Caco-2 (cell line): Measurements from ENCODE around the gene PFKFB3. TPM values are rescaled to one million over a fixed set of nuclear protein-coding genes. Genes with fewer than 3 reads are reported as not detected.

Experiments
- BruUV-seq: library from RNA; stranded (reverse); fragments of 400-500 nt; replicated peaks from 2 replicates; lab custom pipeline; 2021; lab: Mats Ljungman, UMichigan
- CTCF ChIA-PET: fragments of 300-600 bp; sonication (Branson Sonifier 250); formaldehyde crosslinking; loops from one replicate; lab custom pipeline; 2022; ENCODE audit warnings: antibody characterized with exemption; lab: Charles Lee
- POLR2A ChIA-PET: fragments of 300-600 bp; sonication (Branson Sonifier 250); formaldehyde crosslinking; loops from one replicate; lab custom pipeline; 2022; ENCODE audit warnings: antibody characterized with exemption; lab: Charles Lee
- DNase-seq, 2 experiments: peaks; one replicate each; pipeline versions ENCODE4 v3.0.0 to v3.0.0-alpha.2; 2020 to 2022
- H3K27me3 ChIP-seq: replicated peaks from 2 replicates; pipeline ENCODE4 v1.6.0; 2011; ENCODE audit warnings: low read length; ENCODE audit not compliant: control insufficient read depth, insufficient read depth
- H3K36me3 ChIP-seq: 2 replicates; pipeline ENCODE4 v1.5.1; 2011; ENCODE audit warnings: low read length; ENCODE audit not compliant: control insufficient read depth, insufficient read depth
- H3K4me1 ChIP-seq: fragments of 250-450 bp; sonication (Bioruptor Pico); 2 replicates; pipeline ENCODE4 v1.5.1; 2020; ENCODE audit warnings: mild to moderate bottlenecking
- H3K4me3 ChIP-seq: 2 replicates; pipeline ENCODE4 v1.5.1; 2011; ENCODE audit warnings: low read depth, mild to moderate bottlenecking, control low read depth, low read length
- H3K9me3 ChIP-seq: fragments of 250-450 bp; sonication (Bioruptor Pico); 2 replicates; pipeline ENCODE4 v1.5.1; 2020; ENCODE audit warnings: mild to moderate bottlenecking, moderate library complexity
- H3K27ac Mint-ChIP-seq: one replicate; pipeline ENCODE4 v1.8.0; 2022; ENCODE audit warnings: mixed read lengths; ENCODE audit not compliant: unreplicated experiment
- H3K27me3 Mint-ChIP-seq: one replicate; pipeline ENCODE4 v1.8.0; 2022; ENCODE audit warnings: mixed read lengths; ENCODE audit not compliant: insufficient read depth, unreplicated experiment
- H3K36me3 Mint-ChIP-seq: one replicate; pipeline ENCODE4 v1.8.0; 2022; ENCODE audit warnings: mild to moderate bottlenecking, mixed read lengths; ENCODE audit not compliant: insufficient read depth, unreplicated experiment
- H3K4me1 Mint-ChIP-seq: one replicate; pipeline ENCODE4 v1.8.0; 2022; ENCODE audit warnings: low read depth, mixed read lengths; ENCODE audit not compliant: unreplicated experiment
- H3K4me3 Mint-ChIP-seq: one replicate; pipeline ENCODE4 v1.8.0; 2022; ENCODE audit warnings: mild to moderate bottlenecking, moderate library complexity, mixed read lengths; ENCODE audit not compliant: unreplicated experiment
- H3K9me3 Mint-ChIP-seq: one replicate; pipeline ENCODE4 v1.8.0; 2022; ENCODE audit warnings: mixed read lengths; ENCODE audit not compliant: unreplicated experiment
- intact Hi-C: fragments of 100-400 bp; cut with micrococcal nuclease; formaldehyde crosslinking; loops from one replicate; pipeline ENCODE4 v1.10.0; 2022; ENCODE audit not compliant: unreplicated experiment
- total RNA-seq: library from RNA; stranded (reverse); gene quantifications from 2 replicates; pipeline ENCODE4 v1.2.3, GENCODE V29; 2022
- TF ChIP-seq, protein P1 (sequence below), 2 experiments: fragments of 200-600 bp in 1 of 2; IDR thresholded peaks; 1 replicate in 1 of 2; 2 replicates in 1 of 2; pipeline versions ENCODE4 v1.5.1 to v1.8.0; 2011 to 2022; ENCODE audit warnings: antibody characterized with exemption in 1 of 2, control low read depth in 1 of 2, inconsistent platforms in 1 of 2, low read depth in 1 of 2, low read length in 1 of 2, mild to moderate bottlenecking in 1 of 2, moderate library complexity in 1 of 2; ENCODE audit not compliant: insufficient read depth in 1 of 2, severe bottlenecking in 1 of 2, unreplicated experiment in 1 of 2

Gene PFKFB3
- total RNA-seq, 1 experiment from 2014 or later: 33.0 TPM

GRCh38 chr10:6167456-6167855 lies 35.3 kb upstream of the PFKFB3 start:
- Mint-ChIP-seq H3K36me3 (peaks cover 57% of the 10 kb centered on the region), H3K27me3 (no peaks in the 10 kb centered on the region), H3K27ac (peak overlapping the region; percentile 6), H3K4me1 (peaks cover 57% of the 10 kb centered on the region), H3K9me3 (no peaks in the 10 kb centered on the region), H3K4me3 (no peak overlapping the region)
- CTCF ChIA-PET: interaction anchor here (0.9 to 1.5 kb wide), 3 partner anchors 35 to 768 kb away, joined by 3 to 5 read pairs (median 3); partner anchors contain the start of gene PFKFB3
- Histone ChIP-seq H3K4me3 (no peak overlapping the region), H3K9me3 (no peaks in the 10 kb centered on the region), H3K27me3 (no peaks in the 10 kb centered on the region), H3K36me3 (no peaks in the 10 kb centered on the region), H3K4me1 (peaks cover 30% of the 10 kb centered on the region)
- no TSS peak for BruUV-seq
- intact Hi-C loops: no loop called here
- no peak for DNase-seq
- TF ChIP-seq, protein P1, sequence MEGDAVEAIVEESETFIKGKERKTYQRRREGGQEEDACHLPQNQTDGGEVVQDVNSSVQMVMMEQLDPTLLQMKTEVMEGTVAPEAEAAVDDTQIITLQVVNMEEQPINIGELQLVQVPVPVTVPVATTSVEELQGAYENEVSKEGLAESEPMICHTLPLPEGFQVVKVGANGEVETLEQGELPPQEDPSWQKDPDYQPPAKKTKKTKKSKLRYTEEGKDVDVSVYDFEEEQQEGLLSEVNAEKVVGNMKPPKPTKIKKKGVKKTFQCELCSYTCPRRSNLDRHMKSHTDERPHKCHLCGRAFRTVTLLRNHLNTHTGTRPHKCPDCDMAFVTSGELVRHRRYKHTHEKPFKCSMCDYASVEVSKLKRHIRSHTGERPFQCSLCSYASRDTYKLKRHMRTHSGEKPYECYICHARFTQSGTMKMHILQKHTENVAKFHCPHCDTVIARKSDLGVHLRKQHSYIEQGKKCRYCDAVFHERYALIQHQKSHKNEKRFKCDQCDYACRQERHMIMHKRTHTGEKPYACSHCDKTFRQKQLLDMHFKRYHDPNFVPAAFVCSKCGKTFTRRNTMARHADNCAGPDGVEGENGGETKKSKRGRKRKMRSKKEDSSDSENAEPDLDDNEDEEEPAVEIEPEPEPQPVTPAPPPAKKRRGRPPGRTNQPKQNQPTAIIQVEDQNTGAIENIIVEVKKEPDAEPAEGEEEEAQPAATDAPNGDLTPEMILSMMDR (IDR thresholded peaks at IDR 0.05; ENCODE audit: insufficient read depth in 1 of 2, low read depth in 1 of 2, low read length in 1 of 2, severe bottlenecking in 1 of 2, unreplicated experiment in 1 of 2): no peak
- POLR2A ChIA-PET: no interaction called here

DNA sequence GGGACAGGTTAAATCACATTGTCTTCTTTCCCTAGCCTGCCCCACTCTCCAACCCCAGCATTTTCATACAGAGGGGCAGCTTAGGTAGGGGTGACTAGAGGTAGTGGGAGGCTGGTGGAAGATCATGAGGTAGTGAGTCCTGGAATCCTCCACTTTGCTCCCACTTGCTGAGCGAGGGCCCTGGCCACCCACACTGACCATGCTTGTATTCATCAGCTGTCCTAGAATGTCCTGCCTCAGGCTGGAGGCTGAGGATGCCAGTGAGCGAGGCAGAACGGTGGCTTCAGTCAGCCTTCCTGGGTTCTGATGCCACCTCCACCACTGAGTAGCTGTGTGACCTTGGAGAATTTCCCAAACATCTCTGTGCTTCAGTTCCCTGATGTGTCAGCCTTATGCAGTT lies 34.6 kb upstream of the PFKFB3 start:
- CTCF ChIA-PET: interaction anchor here (1.3 to 1.5 kb wide), 2 partner anchors 35 to 234 kb away, joined by 3 to 5 read pairs; partner anchors contain the start of gene PFKFB3
- H3K4me3 ChIP-seq: no peak overlapping the region
- Mint-ChIP-seq H3K27ac (peak overlapping the region; percentile 6), H3K36me3 (peaks cover 63% of the 10 kb centered on the region), H3K4me3 (no peak overlapping the region), H3K9me3 (no peaks in the 10 kb centered on the region), H3K27me3 (no peaks in the 10 kb centered on the region), H3K4me1 (peaks cover 56% of the 10 kb centered on the region)
- BruUV-seq: no TSS peak
- DNase-seq: no peak
- no peaks in the 10 kb centered on the region for H3K27me3 ChIP-seq
- H3K9me3 ChIP-seq: no peaks in the 10 kb centered on the region
- H3K36me3 ChIP-seq: no peaks in the 10 kb centered on the region
- TF ChIP-seq, protein P1 (IDR thresholded peaks at IDR 0.05; ENCODE audit: insufficient read depth in 1 of 2, low read depth in 1 of 2, low read length in 1 of 2, severe bottlenecking in 1 of 2, unreplicated experiment in 1 of 2): no peak
- H3K4me1 ChIP-seq: peaks cover 23% of the 10 kb centered on the region
- POLR2A ChIA-PET: interaction anchor here (0.6 kb wide), 1 partner anchor 650 kb away, joined by 3 read pairs; no protein-coding TSS in a partner anchor
- intact Hi-C loops: no loop called here

DNA sequence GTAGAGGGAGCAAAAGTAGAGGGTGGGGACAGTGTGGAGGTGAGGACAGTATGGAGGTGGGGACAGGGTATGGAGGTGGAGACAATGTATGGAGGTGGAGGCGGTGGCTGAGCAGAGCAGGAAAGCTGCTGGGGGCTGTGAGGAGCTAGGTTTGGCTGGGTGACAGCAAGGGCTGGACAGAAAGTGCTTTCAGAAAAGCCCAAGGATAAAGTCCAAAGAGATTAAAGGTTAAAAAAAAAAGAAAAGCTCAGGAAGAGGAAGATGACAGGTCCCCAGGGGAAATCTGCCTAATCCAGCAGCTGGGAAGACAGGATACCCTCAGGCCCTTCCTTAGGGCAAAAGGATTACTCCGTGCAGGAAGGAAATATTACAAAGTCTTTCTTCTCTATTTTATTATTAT lies 32.1 kb upstream of the PFKFB3 start:
- DNase-seq: peak in 1 of 2 experiments; percentile 33
- no peak overlapping the region for H3K4me3 ChIP-seq
- CTCF ChIA-PET: interaction anchor here (0.8 kb wide), 1 partner anchor 232 kb away, joined by 3 read pairs; no protein-coding TSS in a partner anchor
- peak overlapping the region; percentile 60 for H3K27ac Mint-ChIP-seq
- H3K27me3 ChIP-seq: no peaks in the 10 kb centered on the region
- BruUV-seq: no TSS peak
- H3K4me1 ChIP-seq: peaks cover 17% of the 10 kb centered on the region
- no peaks in the 10 kb centered on the region for H3K9me3 Mint-ChIP-seq
- no peaks in the 10 kb centered on the region; the same call in 1 of the 2 replicates for H3K36me3 ChIP-seq
- no peak overlapping the region for H3K4me3 Mint-ChIP-seq
- no peaks in the 10 kb centered on the region for H3K9me3 ChIP-seq
- POLR2A ChIA-PET: interaction anchor here (0.7 to 1.0 kb wide), 3 partner anchors 8 to 32 kb away, joined by 3 to 5 read pairs (median 4); partner anchors contain the start of gene PFKFB3
- H3K4me1 Mint-ChIP-seq: peaks cover 42% of the 10 kb centered on the region
- peaks cover 48% of the 10 kb centered on the region for H3K36me3 Mint-ChIP-seq
- TF ChIP-seq, protein P1 (IDR thresholded peaks at IDR 0.05; ENCODE audit: insufficient read depth in 1 of 2, low read depth in 1 of 2, low read length in 1 of 2, severe bottlenecking in 1 of 2, unreplicated experiment in 1 of 2): no peak
- no peaks in the 10 kb centered on the region for H3K27me3 Mint-ChIP-seq
- intact Hi-C loops: no loop called here
